ENCODE measurements around the gene PTPRT. TPM values are rescaled to one million over a fixed set of nuclear protein-coding genes. Genes with fewer than 3 reads are reported as not detected.

Gene PTPRT
- total and polyA plus RNA-seq, 2 of the 13 experiments (the other 11 are each of a cell fraction or from before 2014, with no cell fraction given): under 0.01 to 0.09 TPM

DNA sequence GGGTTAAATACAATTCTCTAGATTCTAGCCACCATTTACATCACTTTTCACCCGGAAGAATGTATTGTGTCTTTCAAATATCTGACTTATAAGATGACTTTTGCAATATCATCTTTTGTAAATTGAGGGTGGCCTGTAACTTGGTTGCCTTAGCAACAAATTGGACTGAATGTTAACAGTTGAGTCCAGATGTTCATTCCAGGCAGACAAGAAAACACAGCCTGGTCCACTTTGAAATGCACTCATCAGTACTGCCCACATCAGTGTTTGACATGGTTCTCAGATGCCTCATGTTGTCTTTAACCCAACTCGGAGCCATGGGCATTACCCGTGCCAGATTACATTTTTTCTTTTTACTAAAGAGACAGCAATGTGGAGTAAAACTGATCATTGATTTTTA lies 789.9 kb downstream of the PTPRT start:
- no peak for FAIRE-seq
- Histone ChIP-seq H4K20me1 (ENCODE audit: insufficient read depth, low read length) (no peaks in the 10 kb centered on the region), H2AFZ (ENCODE audit: low read length) (no peak overlapping the region), H3K4me3 (replicated peaks in 1 of 3; ENCODE audit: insufficient read depth in 1 of 3, low read depth in 2 of 3, low read length in 3 of 3) (no peak overlapping the region), H3K27ac (ENCODE audit: extremely low read length, insufficient read depth, low read length) (no peak overlapping the region), H3K36me3 (replicated peaks in 1 of 2; ENCODE audit: control insufficient read depth in 1 of 2, insufficient read depth in 2 of 2, low read length in 2 of 2) (no peaks in the 10 kb centered on the region), H3K9ac (ENCODE audit: insufficient read depth, low read depth, low read length) (no peak overlapping the region), H3K4me1 (ENCODE audit: insufficient read depth, low read length) (no peaks in the 10 kb centered on the region), H3K9me3 (ENCODE audit: low read length) (peaks cover 44% of the 10 kb centered on the region), H3K79me2 (ENCODE audit: insufficient read depth, low read length) (no peaks in the 10 kb centered on the region), H3K27me3 (ENCODE audit: control insufficient read depth in 1 of 2, insufficient read depth in 2 of 2, low read length in 2 of 2) (no peaks in the 10 kb centered on the region), H3K4me2 (ENCODE audit: low read depth, low read length) (no peak overlapping the region)
- CTCF ChIA-PET (ENCODE audit: low intra/inter-chr PET ratio, low total read pairs): no interaction called here
- no peak for DNase-seq (ENCODE audit: low spot score)
- no TSS peak for BruUV-seq (replicated peaks)
- intact Hi-C loops (cut with micrococcal nuclease; ENCODE audit: unreplicated experiment) (no loop called here), in situ Hi-C loops (cut with HindIII; ENCODE audit: extremely low pct_ligation_motif_present, low pct_unique_long_range_greater_than_20kb) (no loop called here)
- POLR2A ChIA-PET: no interaction called here
- WGBS (ENCODE audit: low lambda C conversion rate): 0% methylated on average over 3 of the region's 3 CpGs
- no peak for TF ChIP-seq DNMT3B (CRISPR knock-in tag; conservative IDR thresholded peaks at IDR 0.05)
- TF ChIP-seq, protein P1, sequence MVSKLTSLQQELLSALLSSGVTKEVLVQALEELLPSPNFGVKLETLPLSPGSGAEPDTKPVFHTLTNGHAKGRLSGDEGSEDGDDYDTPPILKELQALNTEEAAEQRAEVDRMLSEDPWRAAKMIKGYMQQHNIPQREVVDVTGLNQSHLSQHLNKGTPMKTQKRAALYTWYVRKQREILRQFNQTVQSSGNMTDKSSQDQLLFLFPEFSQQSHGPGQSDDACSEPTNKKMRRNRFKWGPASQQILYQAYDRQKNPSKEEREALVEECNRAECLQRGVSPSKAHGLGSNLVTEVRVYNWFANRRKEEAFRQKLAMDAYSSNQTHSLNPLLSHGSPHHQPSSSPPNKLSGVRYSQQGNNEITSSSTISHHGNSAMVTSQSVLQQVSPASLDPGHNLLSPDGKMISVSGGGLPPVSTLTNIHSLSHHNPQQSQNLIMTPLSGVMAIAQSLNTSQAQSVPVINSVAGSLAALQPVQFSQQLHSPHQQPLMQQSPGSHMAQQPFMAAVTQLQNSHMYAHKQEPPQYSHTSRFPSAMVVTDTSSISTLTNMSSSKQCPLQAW (CRISPR knock-in tag; IDR thresholded peaks at IDR 0.05): no peak
- no peak for TF ChIP-seq ZNF451 (CRISPR knock-in tag; IDR thresholded peaks at IDR 0.05)
- TF ChIP-seq RFX1 (IDR thresholded peaks at IDR 0.05): no peak
- TF ChIP-seq, protein P2, sequence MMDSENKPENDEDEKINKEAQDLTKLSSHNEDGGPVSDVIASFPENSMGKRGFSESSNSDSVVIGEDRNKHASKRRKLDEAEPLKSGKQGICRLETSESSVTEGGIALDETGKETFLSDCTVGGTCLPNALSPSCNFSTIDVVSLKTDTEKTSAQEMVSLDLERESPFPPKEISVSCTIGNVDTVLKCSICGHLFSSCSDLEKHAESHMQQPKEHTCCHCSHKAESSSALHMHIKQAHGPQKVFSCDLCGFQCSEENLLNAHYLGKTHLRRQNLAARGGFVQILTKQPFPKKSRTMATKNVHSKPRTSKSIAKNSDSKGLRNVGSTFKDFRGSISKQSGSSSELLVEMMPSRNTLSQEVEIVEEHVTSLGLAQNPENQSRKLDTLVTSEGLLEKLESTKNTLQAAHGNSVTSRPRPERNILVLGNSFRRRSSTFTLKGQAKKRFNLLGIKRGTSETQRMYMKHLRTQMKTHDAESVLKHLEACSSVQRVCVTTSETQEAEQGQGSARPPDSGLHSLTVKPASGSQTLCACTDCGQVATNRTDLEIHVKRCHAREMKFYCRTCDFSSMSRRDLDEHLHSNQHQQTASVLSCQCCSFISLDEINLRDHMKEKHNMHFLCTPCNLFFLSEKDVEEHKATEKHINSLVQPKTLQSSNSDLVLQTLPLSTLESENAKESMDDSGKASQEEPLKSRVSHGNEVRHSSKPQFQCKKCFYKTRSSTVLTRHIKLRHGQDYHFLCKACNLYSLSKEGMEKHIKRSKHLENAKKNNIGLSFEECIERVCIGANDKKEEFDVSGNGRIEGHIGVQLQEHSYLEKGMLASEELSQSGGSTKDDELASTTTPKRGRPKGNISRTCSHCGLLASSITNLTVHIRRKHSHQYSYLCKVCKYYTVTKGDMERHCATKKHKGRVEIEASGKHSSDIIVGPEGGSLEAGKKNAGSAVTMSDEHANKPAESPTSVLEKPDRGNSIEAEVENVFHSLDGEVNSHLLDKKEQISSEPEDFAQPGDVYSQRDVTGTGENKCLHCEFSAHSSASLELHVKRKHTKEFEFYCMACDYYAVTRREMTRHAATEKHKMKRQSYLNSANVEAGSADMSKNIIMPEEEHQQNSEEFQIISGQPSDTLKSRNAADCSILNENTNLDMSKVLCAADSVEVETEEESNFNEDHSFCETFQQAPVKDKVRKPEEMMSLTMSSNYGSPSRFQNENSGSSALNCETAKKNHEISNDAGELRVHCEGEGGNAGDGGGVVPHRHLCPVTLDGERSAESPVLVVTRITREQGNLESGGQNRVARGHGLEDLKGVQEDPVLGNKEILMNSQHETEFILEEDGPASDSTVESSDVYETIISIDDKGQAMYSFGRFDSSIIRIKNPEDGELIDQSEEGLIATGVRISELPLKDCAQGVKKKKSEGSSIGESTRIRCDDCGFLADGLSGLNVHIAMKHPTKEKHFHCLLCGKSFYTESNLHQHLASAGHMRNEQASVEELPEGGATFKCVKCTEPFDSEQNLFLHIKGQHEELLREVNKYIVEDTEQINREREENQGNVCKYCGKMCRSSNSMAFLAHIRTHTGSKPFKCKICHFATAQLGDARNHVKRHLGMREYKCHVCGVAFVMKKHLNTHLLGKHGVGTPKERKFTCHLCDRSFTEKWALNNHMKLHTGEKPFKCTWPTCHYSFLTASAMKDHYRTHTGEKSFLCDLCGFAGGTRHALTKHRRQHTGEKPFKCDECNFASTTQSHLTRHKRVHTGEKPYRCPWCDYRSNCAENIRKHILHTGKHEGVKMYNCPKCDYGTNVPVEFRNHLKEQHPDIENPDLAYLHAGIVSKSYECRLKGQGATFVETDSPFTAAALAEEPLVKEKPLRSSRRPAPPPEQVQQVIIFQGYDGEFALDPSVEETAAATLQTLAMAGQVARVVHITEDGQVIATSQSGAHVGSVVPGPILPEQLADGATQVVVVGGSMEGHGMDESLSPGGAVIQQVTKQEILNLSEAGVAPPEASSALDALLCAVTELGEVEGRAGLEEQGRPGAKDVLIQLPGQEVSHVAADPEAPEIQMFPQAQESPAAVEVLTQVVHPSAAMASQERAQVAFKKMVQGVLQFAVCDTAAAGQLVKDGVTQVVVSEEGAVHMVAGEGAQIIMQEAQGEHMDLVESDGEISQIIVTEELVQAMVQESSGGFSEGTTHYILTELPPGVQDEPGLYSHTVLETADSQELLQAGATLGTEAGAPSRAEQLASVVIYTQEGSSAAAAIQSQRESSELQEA (CRISPR knock-in tag; IDR thresholded peaks at IDR 0.05; ENCODE audit: not compliant biosample characterization): no peak
- TF ChIP-seq ZNF567 (CRISPR knock-in tag; IDR thresholded peaks at IDR 0.05; ENCODE audit: borderline replicate concordance): no peak
- no peak for TF ChIP-seq ZFY (CRISPR knock-in tag; IDR thresholded peaks at IDR 0.05)
- no peak for TF ChIP-seq ZC3H13 (CRISPR knock-in tag; IDR thresholded peaks at IDR 0.05)
- no peak for TF ChIP-seq ZKSCAN5 (CRISPR knock-in tag; IDR thresholded peaks at IDR 0.05)
- TF ChIP-seq REPIN1 (CRISPR knock-in tag; IDR thresholded peaks at IDR 0.05; ENCODE audit: borderline replicate concordance, low read depth): no peak
- TF ChIP-seq ZNF773 (CRISPR knock-in tag; IDR thresholded peaks at IDR 0.05; ENCODE audit: borderline replicate concordance): no peak
- TF ChIP-seq ZFP90 (CRISPR knock-in tag; IDR thresholded peaks at IDR 0.05; ENCODE audit: borderline replicate concordance): no peak
- no peak for ATAC-seq
